NCI-H1092 (cell line): ENCODE measurements around the gene PRKCH.

ENCODE experiments used
- DNase-seq: peaks from one replicate; lab custom pipeline; 2025; lab: John Stamatoyannopoulos, UW

Gene PRKCH

GRCh38 chr14:61475316-61475715 is 153.9 kb downstream of the PRKCH start:
- DNase-seq, result peak; percentile 27

- no peak for DNase-seq
Observed at GRCh38 chr14:61476105-61476753, 154.8 kb downstream of the PRKCH start.

- no peak for DNase-seq
Observed at GRCh38 chr14:61476754-61477410, 155.5 kb downstream of the PRKCH start.

GRCh38 chr14:61477712-61478462 is 156.5 kb downstream of the PRKCH start:
- peak; percentile 13 for DNase-seq

GRCh38 chr14:61478971-61479473 is 157.6 kb downstream of the PRKCH start:
- no peak for DNase-seq

- no peak for DNase-seq
Observed at GRCh38 chr14:61479746-61480502, 158.5 kb downstream of the PRKCH start.

GRCh38 chr14:61480704-61481285 is 159.4 kb downstream of the PRKCH start:
- DNase-seq, result no peak

- no peak for DNase-seq
Observed at GRCh38 chr14:61481701-61482100, 160.3 kb downstream of the PRKCH start.

- DNase-seq, result no peak
Observed at GRCh38 chr14:61482348-61483206, 161.2 kb downstream of the PRKCH start.

- DNase-seq, result no peak
Observed at GRCh38 chr14:61483476-61483875, 162.1 kb downstream of the PRKCH start.

- DNase-seq, result no peak
Observed at GRCh38 chr14:61484031-61484430, 162.7 kb downstream of the PRKCH start.

GRCh38 chr14:61484826-61485584 is 163.6 kb downstream of the PRKCH start:
- DNase-seq, result no peak

- DNase-seq, result no peak
Observed at GRCh38 chr14:61485661-61486060, 164.3 kb downstream of the PRKCH start.

GRCh38 chr14:61486930-61487495 is 165.6 kb downstream of the PRKCH start:
- no peak for DNase-seq

GRCh38 chr14:61488417-61489401 is 167.3 kb downstream of the PRKCH start:
- DNase-seq, result no peak

GRCh38 chr14:61489512-61489911 is 168.1 kb downstream of the PRKCH start:
- no peak for DNase-seq

- DNase-seq, result no peak
Observed at GRCh38 chr14:61489932-61490331, 168.6 kb downstream of the PRKCH start.

GRCh38 chr14:61491224-61491623 is 169.8 kb downstream of the PRKCH start:
- DNase-seq, result no peak
